ENCODE data around the gene HEY2.
"Not testable (repeated sequence)": the region's sequence is repeated elsewhere in the genome, so short reads cannot be mapped to it uniquely, and the experiment has no call there.

The HEY2 gene

GRCh38 chr6:125773387-125774341, 24.2 kb downstream of the HEY2 start:
- DNase-seq: no peak

- DNase-seq: not testable (repeated sequence)
These were observed 26.8 kb downstream of the HEY2 start for GRCh38 chr6:125776107-125776826.

- DNase-seq: peak; percentile 83
These were observed 30.6 kb downstream of the HEY2 start for GRCh38 chr6:125779924-125780539.

GRCh38 chr6:125780540-125781313, 31.3 kb downstream of the HEY2 start:
- DNase-seq: peak; percentile 63

- DNase-seq: peak; percentile 49
These were observed 32.0 kb downstream of the HEY2 start for GRCh38 chr6:125781314-125781868.

GRCh38 chr6:125784365-125784764, 34.9 kb downstream of the HEY2 start:
- DNase-seq: no peak

- no peak for DNase-seq
These were observed 38.4 kb downstream of the HEY2 start for GRCh38 chr6:125787791-125788190.

GRCh38 chr6:125789167-125789566, 39.7 kb downstream of the HEY2 start:
- DNase-seq: no peak

- DNase-seq: peak; percentile 28
These were observed 40.3 kb downstream of the HEY2 start for GRCh38 chr6:125789576-125790357.

GRCh38 chr6:125790358-125791150, 41.1 kb downstream of the HEY2 start, which contains the start of gene NCOA7:
NCOA7 (plus strand) TSS chr6:125790960; CDS start chr6:125815355, 24,395 bp downstream.
- DNase-seq: peak; percentile 77

- peak; percentile 40 for DNase-seq
These were observed 41.9 kb downstream of the HEY2 start for GRCh38 chr6:125791151-125791819.

- no peak for DNase-seq
These were observed 42.4 kb downstream of the HEY2 start for GRCh38 chr6:125791820-125792165.

- DNase-seq: no peak
These were observed 42.7 kb downstream of the HEY2 start for GRCh38 chr6:125792172-125792571.

GRCh38 chr6:125792680-125793079, 43.2 kb downstream of the HEY2 start:
- no peak for DNase-seq

GRCh38 chr6:125793280-125793679, 43.8 kb downstream of the HEY2 start:
- DNase-seq: no peak

- DNase-seq: no peak
These were observed 44.4 kb downstream of the HEY2 start for GRCh38 chr6:125793863-125794262.

- DNase-seq: no peak
These were observed 45.1 kb downstream of the HEY2 start for GRCh38 chr6:125794342-125795137.

GRCh38 chr6:125795301-125795700, 45.9 kb downstream of the HEY2 start:
- DNase-seq: no peak

Data from activated CD8-positive, alpha-beta memory T cell treated with anti-CD3 and anti-CD28 coated beads, Interleukin-2, amount 50 U/mL, for 4 hours (primary cell).